Stimulated activated naive CD4-positive, alpha-beta T cell treated with Interleukin-2 at 50 U/mL for 16 hours (primary cell): Measurements from ENCODE around the gene SELL.
"Not testable (repeated sequence)": the region's sequence is repeated elsewhere in the genome, so short reads cannot be mapped to it uniquely, and the experiment has no call there.

Experiments used
- DNase-seq: peaks from one replicate; lab custom pipeline; 2025; lab: John Stamatoyannopoulos, UW

Gene SELL

DNA sequence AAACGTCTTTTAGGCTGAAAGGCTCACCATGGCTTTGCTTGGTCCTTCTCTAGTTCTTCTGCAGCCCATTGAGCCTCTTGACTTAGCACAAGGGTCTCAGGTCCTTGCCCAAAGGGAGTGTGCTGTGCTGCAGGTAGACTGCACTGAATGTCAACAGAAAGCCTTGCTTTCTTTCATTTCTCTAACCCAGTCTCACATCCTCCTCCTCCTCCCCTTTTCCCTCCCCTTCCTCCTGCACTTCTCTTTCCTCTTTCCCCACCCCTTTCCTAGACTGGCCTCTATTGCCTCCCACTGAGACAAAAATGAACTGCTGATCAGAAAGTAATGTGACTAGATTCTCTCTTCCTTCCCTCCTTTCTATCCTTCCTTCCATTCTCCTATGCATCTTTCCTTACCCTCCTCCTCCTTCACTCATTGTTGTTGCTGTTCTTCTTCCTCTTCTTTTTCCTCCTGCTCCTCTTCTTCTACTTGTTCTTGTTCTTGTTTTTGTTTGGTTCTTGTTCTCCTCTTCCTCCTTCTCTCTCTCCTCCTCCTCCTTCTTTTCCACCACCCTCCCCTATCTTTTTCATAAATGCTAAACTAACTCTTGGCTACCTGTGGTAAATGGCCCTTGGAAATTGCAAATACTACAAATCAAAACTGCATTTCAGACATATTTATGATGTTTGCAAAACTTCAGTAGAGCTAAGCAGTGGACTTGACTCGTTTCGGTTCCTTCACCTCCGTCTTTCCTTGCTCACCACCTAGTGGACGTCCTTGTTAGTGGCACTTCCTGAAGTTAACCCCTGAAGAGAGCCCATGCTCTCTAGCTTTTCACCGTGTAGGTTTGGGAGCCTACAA, at the start of gene SELL:
SELL (minus strand) TSS at position 152 of the 840 bp plus-strand sequence; CDS start at position 30, 122 bp downstream.
- peak; percentile 59 for DNase-seq

DNA sequence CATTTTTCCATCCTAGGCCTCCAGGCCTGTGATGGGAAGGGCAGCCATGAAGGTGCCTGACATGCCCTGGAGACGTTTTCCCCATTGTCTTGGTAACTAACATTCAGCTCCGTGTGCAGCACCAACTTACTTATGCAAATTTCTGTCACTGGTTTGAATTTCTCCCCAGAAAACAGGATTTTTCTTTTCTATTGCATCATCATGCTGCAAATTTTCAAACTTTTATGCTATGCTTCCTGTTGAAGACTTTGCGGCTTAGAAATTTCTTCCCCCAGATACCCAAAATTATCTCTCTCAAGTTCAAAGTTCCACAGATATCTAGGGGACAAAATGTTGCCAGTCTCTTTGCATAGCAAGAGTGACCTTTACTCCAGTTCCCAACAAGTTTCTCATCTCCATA, 47.6 kb upstream of the SELL start:
- no peak for DNase-seq

DNA sequence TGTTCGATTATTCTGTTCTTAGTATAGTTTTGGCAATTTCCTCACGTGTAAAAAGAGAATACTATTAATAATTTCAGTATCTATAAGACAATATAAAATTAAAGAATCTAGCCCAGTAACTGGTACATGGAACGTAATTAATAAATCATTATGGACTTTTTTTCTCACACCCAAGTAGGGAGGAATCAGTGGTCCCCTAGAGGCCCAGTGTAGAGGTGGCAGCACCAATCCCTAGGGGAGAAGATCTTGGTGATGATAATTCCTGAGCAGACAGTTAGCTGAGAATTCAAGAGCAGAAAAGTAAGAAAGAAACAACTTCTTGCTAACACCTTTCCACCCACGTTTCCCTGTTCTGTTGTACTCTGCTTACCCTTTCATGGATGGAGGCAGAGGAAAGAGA, 42.1 kb upstream of the SELL start:
- DNase-seq = no peak

DNA sequence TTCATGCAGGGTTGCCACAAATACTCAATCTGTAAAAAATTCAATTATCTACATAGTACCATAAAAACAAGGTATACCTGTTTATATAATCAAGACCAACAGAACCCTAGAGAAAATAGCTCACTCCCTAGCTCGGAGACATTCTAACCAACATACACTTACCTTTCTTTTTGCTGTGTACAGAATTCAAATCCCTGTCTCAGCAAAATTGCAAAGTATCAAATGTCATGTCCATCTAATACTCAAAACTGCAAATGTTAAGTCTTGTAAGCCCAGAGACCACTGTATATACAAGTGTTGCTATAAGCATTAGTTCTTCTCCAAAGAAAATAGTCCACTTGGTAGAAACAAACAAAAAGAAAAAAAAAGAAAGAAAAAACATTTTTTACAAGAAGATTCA, 38.6 kb upstream of the SELL start:
- no peak for DNase-seq

DNA sequence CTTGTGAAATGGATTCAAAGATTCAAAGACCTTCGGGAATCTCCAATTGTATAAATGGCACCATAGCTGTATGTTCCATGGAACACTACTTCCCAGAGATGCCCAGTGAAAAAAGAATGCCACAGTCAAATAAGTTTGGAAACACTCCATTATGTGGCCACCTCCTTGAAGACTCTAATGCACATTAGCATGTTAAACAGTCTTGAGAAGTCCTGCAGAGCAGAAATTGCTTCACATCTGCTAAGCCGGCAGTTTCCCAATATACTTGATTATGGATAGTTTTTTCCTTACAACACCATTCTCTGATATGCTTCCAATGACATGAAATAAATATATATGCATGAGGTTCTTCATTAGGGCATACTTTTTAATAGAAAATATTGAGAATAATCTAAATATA, 35.1 kb upstream of the SELL start:
- no peak for DNase-seq

DNA sequence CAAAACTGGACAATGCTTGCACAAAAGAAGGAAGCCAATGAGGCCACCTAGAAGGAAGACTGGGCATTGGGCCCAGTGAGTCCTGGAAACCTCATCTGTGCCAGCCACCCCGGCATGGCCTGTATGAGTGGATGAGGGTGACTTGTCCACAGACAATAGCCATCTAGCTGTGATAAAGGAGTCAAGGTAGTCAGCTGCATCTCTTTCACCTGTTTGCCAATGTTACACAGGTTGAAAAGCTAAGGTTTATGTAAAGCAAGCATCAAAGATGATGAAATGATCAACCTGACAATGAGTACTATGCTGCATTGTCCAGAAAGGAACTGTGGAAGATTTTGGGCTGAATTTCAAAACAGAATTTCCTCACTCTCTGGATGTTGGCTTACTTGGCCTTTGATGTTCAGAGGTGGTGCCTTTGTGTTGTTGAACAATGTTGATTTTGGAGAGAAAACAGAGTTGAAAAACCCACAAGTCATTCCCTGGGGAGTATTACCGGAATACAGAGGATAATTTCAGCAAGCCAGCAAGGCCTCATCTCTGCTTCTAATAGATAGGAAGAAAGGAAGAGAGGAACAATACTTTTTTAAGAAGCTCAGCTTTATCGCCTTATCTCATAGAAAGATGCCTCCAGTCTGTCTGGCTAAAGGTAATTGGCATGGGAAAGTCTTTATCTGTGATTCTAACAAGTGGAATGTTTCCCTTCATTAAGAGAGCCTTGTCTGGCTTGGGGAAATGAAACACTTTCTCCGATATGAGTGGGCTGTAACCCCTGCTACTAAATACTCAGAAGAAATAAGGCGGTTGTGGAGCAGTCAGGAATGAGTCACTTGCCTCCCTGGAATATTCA, 33.8 kb upstream of the SELL start:
- DNase-seq = no peak

DNA sequence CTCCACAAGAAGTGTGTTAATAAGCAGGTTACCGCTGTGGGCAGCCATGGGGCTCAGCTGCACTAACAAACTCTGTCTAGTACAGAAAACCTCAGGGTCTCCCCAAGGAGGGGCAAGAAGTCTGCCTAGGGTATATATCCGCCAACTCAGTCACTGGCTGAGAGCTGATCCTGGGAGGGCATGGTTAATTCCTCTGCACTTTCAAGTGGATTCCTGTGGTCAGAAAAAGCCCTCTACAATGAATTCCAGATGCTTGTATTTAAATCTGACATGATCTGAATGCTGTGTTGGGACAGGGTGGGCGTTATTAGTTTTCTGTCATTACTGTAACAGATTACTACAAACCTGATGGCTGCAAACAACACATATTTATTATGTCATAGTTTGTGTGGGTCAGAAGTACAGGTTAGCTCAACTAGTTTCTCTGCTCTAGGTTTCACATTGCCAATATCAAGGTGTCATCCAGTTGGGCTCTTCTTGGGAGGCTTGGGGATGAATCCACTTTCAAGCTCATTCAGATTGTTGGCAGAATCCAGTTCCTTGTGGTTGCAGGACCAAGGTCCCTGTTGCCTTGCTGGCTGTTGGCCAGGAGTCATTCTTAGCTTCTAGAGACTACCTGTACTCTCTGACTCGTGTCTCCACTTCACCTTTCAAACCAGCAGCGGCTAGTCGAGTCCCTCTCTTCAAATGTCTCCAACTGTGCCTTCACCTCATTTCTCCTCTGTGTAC, 30.4 kb upstream of the SELL start:
- no peak for DNase-seq

DNA sequence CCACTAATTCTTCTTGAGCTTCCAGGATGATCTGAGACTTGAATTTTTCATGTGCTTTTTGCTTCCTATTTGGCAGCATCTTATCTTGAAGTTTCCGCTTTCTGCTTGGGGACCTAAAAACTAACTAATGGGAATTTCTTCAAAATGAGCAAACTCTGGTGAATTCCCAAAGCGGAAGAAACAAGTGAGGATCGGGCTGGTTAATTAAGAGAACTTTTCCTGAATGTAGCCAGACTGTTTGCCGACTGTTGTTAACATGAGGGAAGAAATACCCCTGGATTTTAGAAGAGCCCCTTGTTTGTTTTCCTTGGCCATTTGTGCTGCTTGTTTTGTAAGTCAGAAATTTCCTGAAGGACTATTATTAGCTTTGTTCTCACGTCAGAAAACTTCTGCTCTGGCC, 28.6 kb upstream of the SELL start:
- no peak for DNase-seq

DNA sequence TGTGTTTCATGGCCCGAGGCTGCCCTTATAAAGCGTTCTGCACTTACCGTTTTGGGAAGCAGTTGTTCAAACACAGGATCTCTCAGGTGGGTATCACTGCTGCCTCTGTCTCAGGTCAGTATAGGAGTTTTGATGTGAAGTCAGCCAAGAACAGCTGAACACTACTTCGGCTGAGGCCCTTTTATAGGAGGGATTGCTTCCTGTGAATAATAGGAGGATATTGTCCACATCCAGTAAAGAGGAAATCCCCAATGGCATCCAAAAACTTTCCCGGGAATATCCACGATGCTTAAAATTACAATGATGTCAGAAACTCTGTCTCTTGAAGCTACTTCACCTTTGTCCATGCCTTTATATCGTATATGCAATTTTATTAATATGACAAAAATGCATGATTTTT, 22.5 kb upstream of the SELL start, which contains the start of gene SELE:
SELE (minus strand) TSS at position 156 of the 400 bp plus-strand sequence. CDS start 467 bp downstream, outside the sequence.
- no peak for DNase-seq

DNA sequence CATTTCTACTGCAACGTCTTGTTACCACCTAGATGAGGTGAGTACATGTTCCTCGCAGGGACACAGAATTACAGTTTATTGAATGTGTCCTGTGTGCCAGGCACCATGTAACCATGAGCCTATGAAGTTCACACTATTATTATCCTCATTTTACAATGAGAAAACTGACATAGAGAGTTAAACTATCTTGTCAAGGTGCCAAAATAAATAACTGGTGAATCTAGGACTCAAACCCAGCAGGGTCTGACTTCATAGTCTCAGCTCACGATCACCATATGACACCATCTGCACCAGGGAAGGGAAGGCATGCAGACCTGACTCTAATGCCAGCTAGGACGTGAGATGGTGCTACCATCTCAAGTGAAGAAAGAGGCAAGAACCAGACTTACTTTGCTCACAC, 20.0 kb upstream of the SELL start:
- no peak for DNase-seq

DNA sequence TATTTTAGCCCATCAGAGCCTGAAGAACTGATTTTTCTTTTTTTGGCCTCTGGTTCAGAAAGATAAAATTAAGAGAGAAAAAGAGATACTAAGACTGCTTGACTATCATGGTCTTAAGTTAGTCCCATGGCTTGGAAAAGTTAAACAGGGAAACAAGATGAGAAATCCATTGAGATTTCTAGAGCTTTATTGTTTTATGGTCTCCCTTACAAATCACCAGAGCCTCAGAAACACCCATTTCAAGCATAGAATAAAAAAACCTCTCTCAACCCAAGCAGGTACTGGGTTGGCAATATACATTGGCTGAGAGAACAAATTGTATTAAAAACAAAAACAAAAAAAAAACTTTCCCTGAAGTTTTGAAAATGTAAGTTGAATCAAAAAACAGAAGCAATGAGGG, 18.6 kb upstream of the SELL start:
- DNase-seq = no peak

DNA sequence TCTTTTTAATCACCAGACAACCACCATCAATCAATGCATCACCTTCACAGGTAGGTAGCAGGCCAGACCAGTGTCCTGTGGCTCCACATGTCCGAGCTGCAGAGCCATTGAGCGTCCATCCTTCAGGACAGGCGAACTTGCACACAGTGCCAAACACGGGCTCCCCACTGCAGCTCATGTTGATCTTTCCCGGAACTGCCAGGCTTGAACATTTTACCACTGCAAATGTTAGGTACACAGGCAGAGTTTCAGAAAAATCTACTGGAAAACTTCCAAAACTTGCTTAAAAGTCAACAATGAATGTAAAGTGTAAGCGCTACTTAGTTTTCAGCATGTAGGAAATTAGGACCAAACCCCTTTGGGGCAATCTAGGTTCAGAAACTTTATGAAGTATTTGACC, 15.9 kb upstream of the SELL start:
- no peak for DNase-seq

DNA sequence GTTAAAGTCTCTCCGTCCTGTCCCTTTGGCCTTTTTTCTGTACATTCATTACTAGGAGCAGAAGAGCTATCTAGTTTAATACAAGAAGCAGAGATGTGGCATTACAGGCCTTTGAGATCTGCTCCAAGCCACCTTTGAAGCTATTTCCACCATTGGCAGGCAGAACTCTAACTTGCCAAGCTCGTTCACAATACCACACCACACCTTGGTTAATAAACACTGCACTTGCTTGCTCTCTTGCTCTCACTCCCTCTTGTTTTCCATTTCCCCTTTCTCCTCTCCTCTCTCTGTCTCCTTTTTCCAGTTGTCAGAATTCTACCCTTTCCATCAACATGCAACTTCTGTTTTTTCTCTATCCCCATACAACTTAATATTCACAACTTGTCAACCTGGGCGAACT, 15.4 kb upstream of the SELL start:
- no peak for DNase-seq

DNA sequence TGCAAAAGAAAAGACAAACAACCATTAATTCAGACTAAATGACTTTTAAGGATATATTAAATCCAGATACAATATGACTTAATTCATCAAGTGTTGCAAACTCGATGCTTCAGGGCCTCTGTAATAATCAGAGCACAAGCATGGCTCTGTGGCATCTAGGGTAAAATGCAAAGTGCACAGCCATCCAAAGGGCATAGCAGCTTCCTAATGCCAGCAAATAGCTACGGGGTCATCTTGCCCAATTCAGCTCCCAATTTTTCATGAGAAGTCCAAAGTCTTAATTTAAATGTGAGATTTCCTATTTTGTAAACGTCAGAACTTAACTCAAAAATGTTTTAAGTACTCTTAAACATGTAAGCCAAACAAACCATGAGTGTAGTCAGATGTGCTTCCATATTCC, 14.5 kb upstream of the SELL start:
- DNase-seq = no peak

DNA sequence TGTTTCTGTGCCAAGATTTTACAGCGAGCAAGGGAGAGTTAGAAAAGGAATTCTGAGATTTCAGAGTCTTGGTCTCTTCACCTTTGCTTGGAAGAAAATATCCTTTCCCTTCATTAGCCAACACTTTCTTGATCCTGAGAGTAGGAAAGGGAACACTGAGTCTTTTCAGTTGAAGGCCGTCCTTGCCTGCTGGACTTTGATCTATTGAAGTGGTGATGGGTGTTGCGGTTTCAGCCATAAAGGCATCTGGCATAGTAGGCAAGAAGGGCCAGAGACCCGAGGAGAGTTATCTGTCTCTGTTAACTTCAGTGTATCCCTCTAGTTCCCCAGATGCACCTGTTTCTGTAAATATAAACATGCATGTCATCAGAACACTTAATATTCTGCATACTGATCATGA, 12.7 kb upstream of the SELL start:
- DNase-seq = no peak

DNA sequence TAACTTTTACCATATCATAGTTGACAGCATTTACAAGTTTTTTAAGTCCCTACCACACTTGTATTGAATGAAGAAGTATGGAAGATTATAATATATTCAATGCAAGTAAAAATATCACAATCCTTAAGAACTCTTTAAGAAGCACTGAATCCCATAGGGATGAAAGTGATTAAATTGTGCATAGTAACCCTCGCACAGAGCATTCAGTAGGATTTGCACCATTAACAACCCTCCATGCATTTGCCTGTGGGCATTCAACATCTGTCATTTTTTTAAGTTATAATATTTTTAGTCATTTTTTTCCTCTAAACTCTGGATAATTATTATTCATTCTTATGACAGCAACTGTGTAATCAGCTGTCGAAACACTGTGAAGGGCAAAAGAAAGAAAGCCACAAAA, 12.3 kb upstream of the SELL start:
- no peak for DNase-seq

DNA sequence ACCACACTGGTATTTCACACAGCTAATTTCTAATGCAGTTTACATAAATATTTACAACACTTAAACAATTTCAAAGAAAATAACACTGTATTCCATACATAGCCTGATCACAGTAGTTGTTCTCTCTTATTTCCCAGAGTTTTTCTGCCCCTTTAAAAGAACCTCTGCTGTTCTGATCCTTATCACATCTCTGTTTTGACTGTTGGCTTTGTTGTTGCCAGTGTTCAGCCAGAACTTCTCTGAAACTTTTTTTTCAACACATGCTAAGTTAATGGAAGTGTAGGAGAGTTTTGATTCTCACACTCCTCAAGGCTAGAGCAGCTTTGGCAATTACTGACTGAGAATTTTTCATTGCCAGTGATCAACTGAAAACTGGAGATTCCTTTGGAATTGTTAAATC, 11.4 kb upstream of the SELL start:
- DNase-seq = no peak

DNA sequence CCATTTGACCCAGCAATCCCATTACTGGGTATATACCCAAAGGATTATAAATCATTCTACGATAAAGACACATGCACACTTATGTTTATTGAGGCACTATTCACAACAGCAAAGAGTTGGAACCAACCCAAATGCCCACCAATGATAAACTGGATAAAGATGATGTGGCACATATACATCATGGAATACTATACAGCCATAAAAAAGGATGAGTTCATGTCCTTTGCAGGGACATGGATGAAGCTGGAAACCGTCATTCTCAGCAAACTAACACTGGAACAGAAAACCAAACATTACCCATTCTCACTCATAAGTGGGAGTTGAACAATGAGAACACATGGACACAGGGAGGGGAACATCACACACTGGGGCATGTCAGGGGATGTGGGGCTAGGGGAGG, 3.7 kb upstream of the SELL start:
- DNase-seq = not testable (repeated sequence)

DNA sequence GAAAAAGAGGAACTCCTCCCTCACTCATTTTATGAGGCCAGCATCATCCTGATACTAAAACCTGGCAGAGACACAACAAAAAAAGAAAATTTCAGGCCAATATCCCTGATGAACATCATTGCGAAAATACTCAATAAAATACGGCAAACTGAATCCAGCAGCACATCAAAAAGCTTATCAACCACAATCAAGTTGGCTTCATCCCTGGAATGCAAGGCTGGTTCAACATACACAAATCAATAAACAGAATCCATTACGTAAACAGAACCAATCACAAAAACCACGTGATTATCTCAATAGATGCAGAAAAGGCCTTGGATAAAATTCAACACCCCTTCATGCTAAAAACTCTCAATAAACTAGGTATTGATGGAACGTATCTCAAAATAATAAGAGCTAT, 1.7 kb upstream of the SELL start:
- not testable (repeated sequence) for DNase-seq

DNA sequence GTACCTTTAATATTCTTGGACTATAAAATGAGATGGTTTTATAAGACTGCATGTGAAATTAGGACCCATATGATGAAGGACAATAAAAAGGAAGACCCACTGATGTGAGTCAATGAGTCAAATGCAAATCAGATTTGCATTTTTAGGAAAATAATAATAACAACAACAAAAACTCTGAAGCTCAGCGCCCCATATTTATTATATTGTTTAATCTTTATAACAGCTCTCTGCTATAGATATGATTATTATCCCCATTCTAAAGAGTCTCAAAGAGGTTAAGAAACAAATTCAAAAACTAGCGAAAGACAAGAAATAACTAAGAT, 850 bp upstream of the SELL start:
- no peak for DNase-seq

DNA sequence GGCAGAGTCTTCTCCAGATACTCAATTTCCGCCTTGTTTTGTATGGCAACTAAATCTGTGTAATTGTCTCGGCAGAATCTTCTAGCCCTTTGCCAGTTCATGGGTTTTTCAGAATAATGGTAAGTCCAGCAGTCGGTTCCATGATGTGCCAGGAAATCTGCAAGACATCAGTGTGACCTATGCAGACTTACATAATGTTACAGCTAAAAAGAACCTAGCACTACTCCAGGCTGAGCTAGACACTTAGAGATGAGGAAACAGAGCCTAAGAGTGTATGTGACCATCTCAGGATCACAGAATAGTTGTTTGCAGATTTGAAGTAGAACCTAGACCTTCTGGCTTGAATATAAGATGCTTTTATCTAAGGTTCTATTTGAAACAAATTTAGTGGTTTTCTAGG, 2.8 kb downstream of the SELL start:
- DNase-seq = no peak

DNA sequence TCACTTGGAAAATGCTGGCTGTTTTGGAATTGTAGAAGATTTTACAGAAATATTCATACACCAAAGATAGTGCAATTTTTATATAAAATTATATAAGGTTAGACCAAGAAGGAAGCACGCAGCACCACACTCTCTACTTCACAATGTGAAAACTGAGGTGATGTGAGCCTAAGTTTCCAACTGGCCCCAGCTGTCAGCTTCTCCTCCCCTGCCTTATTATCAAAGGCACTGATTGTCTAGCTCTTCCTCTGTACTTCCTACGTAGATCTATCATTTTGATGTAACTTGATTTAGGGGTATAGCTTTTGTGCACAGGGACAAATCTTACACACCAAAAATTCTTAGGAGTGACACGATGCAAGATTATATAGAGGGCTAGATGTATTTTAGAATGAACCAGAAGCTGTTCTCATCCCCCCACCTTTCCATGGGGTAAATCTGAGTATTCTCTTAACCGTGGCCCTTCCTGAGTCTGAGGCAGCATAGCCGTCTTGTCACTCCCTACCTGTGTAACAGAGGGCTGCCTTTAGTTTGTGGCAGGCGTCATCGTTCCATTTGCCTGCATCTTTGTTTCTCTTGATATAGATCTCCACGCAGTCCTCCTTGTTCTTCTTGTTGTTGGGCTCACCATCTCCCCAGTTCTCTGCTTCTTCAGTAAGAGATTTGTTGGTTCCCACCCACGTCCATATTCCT, 3.4 kb downstream of the SELL start:
- DNase-seq = no peak
